GM12874 (cell line): ENCODE data around the gene PYGB.

Experiments used
- TF ChIP-seq, protein P1 (sequence below): IDR thresholded peaks from 2 replicates; pipeline ENCODE4 v1.5.1; 2011; ENCODE audit warnings: low read depth, mild to moderate bottlenecking, control low read depth, low read length, moderate library complexity; ENCODE audit not compliant: insufficient read depth

Gene PYGB

DNA sequence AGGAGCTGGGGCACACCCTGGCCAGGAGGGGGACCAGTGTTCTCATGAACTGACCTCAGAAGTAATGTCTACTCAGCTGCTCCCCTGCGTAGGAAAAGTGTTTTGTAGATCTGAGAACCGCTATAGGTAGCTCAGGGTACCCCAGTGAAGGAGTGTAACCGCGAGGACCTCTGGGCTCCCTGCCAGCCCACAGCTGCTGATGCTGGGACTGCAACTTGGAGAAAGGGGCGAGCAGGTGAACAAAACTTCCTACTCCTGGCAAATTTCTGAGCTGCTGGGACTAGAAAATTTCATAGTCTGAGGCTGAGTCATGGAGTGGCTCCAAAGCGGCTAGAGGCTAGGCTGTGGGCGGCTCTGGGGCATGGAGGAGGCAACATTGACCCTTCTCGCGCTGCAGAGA lies 51.9 kb downstream of the PYGB start:
- TF ChIP-seq, protein P1, sequence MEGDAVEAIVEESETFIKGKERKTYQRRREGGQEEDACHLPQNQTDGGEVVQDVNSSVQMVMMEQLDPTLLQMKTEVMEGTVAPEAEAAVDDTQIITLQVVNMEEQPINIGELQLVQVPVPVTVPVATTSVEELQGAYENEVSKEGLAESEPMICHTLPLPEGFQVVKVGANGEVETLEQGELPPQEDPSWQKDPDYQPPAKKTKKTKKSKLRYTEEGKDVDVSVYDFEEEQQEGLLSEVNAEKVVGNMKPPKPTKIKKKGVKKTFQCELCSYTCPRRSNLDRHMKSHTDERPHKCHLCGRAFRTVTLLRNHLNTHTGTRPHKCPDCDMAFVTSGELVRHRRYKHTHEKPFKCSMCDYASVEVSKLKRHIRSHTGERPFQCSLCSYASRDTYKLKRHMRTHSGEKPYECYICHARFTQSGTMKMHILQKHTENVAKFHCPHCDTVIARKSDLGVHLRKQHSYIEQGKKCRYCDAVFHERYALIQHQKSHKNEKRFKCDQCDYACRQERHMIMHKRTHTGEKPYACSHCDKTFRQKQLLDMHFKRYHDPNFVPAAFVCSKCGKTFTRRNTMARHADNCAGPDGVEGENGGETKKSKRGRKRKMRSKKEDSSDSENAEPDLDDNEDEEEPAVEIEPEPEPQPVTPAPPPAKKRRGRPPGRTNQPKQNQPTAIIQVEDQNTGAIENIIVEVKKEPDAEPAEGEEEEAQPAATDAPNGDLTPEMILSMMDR: no peak

DNA sequence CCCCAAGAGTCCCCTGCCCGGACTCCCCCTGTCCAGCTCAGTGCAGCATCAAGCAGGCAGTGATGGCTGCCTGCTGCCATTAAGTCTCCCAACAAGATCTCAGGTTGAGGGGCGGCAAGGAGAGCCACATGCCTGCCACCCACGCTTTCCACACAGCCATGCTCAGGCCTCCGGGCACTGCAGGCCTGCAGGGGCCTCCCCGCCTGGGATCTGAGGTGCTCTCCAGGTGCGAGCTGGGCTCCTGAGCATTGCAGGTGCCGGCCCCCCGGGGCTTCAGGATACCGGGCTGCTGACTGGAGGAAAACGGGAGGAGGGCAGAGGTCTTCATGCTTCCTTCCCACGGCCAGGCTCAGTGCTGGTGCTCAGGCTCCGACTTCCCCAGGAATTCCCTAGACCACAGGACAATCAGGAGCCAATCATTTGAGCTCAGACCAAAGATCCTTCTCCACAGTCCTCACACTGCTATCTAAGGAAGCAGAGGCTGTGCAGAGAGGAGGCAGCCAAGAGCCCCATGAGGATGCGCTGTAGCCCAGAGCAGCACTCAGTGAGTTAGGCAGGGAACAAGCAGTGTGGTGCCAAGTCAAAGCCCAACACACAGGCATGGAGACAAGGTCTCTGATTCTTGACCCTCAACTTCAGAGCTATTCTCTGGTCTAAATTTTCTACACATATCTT lies 52.7 kb downstream of the PYGB start:
- TF ChIP-seq, protein P1: no peak

DNA sequence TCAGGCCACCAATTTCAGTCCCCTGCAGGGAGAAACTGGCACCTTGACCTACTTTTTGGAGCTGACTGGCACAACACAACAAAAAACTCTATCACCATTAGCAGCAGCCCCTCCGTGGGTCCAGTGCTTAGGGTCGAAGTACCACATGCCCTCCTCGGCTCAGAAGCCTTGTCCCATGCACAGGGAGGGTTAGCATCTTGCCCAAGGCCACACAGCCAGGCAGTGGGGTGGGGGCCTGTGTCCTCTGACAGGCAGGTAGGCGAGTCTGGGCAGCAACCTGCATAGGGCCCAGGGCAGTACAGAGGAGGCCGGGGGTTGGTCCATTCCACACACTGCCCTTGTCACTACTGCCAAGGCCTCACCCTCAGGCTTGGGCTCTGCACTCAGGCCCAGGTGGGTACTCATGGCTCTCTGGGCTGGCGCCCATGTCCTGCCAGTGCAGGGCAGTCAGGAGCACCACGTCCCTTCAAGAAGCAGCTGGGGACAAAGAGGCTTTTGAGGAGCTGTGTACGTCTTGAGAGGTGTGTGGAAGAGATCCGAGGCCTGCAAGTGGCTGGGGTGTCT lies 53.6 kb downstream of the PYGB start:
- TF ChIP-seq, protein P1: no peak

DNA sequence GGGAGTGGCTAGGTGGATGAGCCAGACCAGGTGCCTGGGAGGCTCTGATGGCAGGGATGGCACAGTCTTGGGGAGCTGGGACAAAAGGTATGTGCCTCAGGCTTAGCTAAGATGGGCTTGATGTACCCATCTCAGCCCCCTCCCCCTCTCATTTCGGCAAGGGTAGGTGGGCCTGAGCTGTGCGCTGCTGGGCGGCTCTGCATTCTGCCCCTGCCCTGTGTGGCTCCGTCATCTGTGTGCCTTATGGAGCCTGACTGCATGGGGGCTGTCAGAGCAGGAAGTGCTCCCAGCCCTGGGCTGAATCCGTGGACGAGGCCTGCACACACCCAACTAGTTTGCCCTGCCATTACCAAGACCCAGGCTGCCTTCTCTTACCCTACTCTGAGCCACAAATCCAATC lies 54.7 kb downstream of the PYGB start:
- TF ChIP-seq, protein P1: no peak

DNA sequence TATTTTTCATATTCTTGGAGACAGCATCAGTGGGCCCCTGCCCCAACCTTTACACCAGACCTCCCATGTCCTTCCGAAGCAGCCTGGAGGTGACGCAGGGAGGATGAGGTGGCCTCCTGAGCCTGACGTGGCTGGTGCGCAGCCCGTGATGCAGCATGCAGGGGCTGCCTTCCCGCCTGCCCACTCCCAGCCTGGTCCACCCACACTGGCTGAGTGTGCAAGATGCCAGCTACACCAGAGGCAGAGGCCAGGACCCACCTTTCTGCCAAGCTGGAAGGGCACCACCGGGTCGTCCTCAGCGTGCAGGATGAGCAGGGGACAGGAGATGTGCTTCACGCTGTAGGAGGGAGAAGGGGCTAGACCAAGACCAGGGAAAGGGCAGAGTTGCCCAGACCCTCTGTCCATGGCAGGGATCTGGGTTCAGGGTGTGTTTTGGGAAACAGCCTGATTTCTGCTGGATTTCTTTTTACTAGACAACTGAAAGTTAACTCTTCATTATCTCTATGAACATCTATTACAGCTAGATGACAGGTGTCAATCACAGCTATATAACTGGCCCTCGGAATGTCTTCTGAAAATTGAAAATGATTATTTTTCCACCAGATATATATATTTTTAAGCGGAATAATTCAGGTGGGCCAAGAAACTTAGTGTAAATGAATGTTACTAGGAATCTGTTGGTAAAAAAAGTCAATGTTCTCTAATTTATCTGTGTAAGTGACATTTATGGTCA lies 55.6 kb downstream of the PYGB start:
- TF ChIP-seq, protein P1: no peak

DNA sequence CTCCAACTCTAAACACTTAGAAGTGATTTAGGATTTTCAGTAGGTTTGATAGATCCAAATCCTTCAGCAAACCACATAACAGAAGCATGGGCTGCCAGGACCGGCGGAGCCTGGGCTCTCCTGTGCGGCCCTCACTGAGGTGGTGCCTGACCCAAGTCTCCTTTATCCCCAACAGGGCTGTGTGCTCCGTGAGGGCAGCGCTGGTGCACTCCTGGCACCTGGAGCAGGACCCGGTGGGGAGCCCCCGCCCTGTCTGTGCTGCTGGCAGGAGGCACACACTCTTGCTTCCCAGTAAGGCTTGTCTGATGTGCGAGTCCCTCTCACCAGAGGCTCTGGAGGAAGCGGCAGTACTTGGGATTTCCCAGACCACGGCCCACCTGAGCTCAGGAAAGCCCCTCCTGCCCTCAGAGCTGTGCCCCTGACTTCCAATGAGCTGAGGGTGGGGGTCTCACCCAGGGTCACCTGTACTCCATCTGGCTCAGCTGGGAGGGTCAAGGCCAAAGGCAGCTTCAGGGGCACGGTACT lies 56.2 kb downstream of the PYGB start:
- TF ChIP-seq, protein P1: no peak
